HG03432 (cell line): ENCODE measurements around the gene APBB2.
"Not testable (repeated sequence)": the region's sequence is repeated elsewhere in the genome, so short reads cannot be mapped to it uniquely, and the experiment has no call there.

Source experiments
- ATAC-seq: cut with Tn5 transposase; IDR thresholded peaks from one replicate; pipeline ENCODE4 v1.9.1; 2021; ENCODE audit warnings: mild to moderate bottlenecking, moderate library complexity; ENCODE audit not compliant: unreplicated experiment

The APBB2 gene

DNA sequence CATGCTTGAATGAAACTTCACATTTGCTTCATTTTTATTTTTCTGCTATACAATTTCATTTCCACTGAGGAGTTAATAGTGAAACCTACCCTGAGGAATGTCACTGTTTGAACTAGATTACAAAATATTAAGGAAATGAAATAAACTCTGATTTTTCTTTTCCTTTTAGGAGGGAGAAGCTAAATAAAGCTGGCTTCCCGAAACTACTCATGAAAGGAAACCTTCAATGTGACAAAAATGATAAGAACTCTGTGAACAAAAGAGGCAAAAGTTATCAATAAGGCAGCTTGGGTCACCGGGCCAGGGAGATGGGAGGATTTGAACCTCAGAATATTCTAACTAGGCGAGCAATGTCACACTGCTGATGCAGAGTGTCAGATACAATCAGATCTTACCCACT is 185.2 kb downstream of the APBB2 start:
- ATAC-seq = no peak

DNA sequence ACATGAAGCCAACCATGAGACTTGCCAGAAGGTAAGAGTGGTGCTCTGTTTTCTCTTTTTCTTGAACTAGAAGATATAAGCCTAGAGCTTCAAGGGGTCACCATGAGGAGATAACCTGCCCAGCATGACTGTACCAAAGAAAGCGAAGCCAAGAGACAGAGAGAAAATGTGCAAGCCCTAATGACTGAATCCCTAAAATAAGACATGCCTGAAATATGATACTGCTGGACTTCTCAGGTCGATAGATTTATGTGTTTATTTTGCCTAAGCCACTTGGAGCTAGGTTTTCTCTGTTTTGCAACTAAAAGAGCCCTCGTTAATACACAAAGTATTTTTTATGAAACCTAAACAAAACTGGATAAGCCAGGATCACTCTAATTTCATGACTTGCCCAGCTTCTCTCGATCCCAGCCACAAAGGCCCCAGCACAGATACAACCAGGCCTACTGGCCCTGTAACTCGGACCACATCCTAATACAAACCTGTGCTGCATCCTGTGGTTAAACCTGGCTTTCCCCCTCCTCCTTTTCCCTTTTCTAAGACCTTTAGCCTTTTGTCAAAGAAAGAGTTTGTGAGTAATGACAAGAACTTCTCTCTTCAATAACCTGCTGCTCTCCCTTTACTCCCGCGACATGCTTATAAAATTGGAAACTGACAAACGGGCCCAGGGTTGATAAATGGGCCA is 185.8 kb downstream of the APBB2 start:
- no peak for ATAC-seq

DNA sequence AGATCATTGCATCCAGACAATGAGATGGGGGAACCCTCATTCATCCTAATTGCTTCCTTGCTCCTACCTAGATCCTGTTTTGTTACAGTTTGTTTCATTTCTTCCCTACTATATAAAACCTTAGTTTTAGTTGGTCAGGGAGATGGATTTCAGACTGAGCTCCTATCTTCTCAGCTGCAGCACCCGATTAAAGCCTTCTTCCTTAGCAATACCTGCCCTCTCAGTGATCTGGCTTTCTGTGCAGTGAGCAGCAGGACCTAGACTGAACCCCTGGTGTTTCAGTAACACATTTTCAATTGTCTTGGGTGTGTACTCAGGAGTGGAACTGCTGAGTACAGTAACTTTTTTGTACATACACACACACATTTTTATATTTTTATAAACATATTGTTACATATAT is 187.4 kb downstream of the APBB2 start:
- ATAC-seq = no peak

DNA sequence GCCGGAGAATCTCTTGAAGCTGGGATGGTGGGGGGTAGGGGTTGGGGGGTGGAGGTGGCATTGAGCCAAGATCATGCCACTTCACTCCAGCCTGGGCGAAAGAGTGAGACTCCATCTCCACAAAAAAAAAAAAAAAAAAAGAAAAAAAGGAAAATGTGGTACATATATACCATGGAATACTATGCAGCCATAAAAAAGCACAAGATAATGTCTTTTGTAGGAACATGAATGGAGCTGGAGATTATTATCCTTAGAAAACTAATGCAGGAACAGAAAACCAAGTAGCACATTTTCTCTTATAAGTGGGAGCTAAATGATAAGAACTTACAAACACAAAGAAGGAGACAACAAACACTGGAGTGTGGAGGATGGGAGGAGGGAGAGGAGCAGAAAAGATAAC is 188.5 kb downstream of the APBB2 start:
- ATAC-seq = no peak

DNA sequence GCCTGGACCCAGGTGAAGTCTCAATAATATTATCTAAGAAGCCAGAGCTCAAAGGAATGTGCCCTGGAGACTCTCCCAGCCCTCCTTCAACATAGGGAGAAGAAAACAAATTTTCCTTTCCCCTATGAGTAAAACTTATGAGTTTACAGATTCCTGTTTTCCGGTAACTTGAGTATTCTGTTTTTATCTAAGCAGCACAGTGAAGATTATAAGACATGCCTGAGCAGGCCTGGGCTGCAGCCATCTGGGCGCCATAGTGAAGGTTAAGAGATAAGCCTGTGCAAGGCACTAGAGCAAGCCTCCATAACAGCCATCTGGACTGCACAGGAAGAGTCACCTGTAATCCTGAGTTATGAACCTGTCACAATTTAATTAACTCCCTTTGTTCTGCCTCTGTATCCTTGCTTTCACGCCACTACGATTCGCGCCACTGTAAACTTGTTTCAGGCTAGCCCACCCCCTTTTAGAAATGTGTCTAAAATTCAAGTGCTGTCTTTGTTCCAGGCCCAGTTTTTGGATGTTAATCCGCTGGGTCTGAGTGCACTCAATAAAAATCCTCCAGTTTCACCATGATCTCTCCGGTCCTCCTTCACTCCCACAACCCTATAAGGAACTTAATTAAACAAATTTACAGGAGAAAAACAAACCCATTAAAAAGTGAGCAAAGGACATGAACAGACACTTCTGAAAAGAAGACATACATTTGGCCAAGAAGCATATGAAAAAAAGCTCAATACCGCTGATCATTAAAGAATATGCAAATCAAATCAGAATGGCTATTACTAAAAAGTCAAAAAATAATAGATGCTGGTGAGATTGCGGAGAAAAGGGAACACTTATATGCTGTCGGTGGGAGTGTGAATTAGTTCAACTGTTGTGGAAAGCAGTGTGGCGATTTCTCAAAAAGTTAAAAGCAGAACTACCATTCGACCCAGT is 189.5 kb downstream of the APBB2 start:
- ATAC-seq = no peak

GRCh38 chr4:41022116-41022515 is 192.2 kb downstream of the APBB2 start:
- no peak for ATAC-seq

GRCh38 chr4:41015016-41015675 is 199.2 kb downstream of the APBB2 start:
- no peak for ATAC-seq

- ATAC-seq = no peak
Measured at GRCh38 chr4:41014158-41014557, 200.2 kb downstream of the APBB2 start.

DNA sequence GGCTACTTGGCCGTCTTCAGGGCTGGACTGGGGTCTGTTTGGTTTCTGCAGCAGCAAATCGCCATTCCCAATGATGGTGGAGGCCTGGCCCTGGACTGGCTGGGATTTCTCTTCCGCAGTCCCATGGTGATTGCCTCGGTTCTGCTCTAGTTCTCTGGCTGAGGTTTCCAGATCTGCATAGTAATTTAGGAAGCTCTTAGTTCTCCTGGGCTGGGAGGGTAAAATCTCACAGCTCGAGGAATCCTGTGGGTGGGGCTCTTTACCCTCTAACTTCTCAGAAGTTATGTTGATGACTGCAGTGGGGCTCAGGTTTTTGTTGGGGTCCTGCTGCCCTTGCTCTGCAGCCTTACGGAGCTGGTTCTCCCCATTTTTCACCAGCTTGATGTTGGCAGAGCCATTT is 200.6 kb downstream of the APBB2 start:
- no peak for ATAC-seq

GRCh38 chr4:41012911-41013310 is 201.4 kb downstream of the APBB2 start:
- no peak for ATAC-seq

GRCh38 chr4:41012293-41012692 is 202.0 kb downstream of the APBB2 start:
- ATAC-seq = no peak

DNA sequence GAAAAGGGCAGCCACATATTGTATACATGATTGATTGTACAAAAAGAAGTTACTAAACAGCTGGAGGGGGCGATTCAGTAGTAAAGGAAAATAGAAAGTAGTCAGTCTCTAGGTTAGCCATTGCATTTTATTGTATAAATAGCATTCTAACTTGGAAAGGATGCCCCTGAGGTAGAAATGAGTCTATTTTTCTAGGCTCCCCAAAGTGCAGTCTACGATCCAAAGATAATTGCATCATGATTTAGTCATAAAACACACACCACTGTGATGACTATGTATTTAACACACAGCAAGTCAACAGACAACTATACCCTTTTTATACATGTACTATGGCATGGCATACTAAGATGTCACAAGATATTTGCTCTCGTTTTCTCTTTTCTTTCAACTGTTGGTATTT is 204.9 kb downstream of the APBB2 start:
- ATAC-seq = no peak

DNA sequence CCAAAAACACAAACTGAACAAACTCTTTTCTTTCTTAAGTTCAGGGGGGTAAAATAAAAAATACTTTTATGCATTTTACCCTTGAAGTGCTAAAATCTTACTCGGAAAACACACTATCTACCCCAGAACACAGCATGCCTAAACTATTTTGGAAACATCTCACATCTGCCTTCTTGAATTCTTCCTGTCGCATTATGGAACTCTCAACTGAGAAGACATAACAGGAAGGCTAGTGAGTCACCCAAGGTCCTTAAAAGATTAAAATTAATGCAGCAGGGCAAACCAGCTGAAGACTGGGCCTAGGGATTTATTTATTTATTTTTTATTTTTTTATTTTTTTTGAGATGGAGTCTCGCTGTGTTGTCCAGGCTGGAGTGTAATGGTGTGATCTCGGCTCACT is 208.2 kb downstream of the APBB2 start:
- no peak for ATAC-seq

GRCh38 chr4:41002309-41002708 is 212.0 kb downstream of the APBB2 start:
- ATAC-seq = no peak

DNA sequence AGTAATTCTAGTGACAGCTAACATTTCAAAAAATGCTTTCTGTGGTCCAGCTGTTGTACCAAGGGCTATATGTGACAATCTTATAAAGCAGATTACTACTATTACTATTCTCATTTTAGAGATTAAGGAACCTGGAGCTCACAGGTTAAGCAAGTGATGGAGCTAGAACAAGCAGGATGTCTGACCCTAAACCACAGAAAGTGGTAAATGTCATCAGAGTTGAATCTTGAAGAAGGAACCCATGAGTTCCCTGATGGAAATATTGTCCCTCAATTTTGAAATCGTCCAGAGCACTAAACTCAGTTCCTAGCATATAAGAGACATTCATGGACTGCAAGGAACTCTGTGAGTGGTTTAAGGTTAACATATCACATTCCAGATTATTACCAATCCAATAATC is 214.0 kb downstream of the APBB2 start:
- ATAC-seq = no peak

DNA sequence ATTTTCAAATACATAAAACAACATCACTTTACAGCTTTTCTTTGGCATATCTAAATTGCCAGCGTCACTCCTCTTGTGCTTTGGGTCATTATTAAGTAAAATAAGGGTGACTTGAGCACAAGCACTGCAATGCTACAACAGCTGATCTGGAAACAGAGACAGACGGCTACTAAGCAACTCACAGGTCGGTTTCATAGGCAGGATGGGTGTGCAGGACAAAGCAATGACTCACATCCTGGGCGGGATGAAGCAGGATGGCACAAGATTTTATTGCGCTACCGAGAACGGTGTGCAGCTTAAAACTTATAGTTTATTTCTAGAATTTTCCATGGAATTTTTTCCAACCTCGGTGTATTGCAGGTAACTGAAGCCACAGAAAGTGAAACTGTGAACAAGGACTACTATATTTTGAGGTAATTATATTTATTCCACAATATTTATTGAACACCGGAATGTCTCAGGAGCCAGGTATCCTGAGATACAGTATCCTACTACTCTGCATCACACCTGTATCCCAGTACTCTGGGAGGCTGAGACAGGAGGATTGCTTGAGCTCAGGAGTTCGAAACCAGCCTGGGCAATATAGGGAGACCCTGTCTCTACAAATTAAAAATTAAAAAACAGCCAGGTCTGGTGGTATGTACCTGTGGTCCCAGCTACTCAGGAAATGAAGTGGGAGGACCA is 215.5 kb downstream of the APBB2 start:
- ATAC-seq = no peak

- no peak for ATAC-seq
Measured at GRCh38 chr4:40995850-40996249, 218.5 kb downstream of the APBB2 start.

DNA sequence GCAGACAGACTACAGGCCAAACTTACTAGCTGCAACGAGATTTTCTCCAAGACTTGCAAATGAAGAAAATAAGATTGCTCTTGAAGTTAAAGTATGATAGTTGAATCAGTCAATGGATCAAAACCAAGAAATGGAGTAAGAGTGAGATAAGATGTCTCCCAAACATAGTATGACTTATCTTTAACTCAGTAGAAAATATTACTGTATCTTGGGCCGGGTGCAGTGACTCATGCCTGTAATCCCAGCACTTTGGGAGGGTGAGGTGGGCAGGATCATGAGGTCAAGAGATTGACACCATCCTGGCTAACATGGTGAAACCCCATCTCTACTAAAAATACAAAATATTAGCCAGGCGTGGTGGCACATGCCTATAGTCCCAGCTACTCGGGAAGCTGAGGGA is 220.0 kb downstream of the APBB2 start:
- not testable (repeated sequence) for ATAC-seq

DNA sequence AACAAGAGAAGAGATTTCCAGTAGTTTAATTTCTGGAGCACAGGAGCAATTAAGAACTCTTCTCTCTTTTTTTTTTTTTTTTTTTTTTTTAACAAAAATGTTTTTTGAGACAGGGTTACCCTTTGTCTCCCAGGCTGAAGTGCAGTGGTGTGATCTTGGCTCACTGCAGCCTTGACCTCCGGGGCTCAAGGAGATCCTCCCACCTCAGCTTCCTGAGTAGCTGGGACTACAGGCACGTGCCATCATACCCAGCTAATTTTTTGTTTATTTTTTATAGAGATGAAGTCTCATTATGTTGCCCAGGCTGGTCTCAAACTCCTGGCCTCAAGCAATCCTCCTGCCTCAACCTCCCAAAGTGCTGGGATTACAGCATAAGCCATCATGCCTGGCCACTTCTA is 221.0 kb downstream of the APBB2 start:
- ATAC-seq = not testable (repeated sequence)

DNA sequence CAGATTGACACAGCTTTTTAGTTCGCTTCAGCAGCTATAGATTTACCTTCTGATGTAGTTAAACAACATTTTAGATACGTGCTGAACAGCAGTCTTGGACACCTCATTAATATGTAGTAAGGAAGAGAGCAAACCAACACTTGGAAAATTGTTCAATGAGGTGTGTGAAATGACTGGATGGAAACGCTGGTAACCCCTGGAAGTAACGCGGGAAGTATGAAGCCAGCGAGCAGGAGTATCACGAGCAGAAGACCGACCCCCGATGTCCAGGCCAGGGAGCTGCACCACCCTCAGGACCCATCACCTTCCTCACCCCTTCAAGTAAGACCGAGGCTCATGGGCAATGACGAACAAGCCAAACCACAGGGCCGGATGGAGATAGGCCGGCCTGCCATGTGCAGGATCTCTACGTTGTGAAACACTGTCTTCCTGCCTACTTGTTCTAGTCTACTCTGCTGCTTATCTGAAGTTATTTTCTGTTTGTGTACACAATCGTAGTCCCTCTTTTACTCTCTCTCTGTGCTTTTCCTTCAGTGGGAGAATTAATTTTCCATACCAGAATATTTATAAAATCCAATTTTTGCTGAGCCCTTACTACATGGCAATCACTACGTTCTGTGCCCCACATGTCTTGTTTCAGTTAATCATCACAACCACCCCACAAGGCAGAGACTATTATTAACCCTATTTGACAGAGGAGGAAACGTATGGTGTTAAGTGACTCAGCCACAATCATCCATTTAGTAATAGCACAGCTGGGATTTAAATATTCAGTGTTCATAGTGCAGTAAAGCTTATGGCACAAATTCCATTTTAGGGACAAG is 221.7 kb downstream of the APBB2 start:
- peak; percentile 77 for ATAC-seq
